Iris pigment epithelial cell (primary cell): ENCODE data around the gene CAMK1.
"Not testable (repeated sequence)": the region's sequence is repeated elsewhere in the genome, so short reads cannot be mapped to it uniquely, and the experiment has no call there.

ENCODE experiments used
- DNase-seq: peaks from one replicate; pipeline ENCODE4 v3.0.0-alpha.2; 2011; ENCODE audit warnings: low read depth

Gene CAMK1

DNA sequence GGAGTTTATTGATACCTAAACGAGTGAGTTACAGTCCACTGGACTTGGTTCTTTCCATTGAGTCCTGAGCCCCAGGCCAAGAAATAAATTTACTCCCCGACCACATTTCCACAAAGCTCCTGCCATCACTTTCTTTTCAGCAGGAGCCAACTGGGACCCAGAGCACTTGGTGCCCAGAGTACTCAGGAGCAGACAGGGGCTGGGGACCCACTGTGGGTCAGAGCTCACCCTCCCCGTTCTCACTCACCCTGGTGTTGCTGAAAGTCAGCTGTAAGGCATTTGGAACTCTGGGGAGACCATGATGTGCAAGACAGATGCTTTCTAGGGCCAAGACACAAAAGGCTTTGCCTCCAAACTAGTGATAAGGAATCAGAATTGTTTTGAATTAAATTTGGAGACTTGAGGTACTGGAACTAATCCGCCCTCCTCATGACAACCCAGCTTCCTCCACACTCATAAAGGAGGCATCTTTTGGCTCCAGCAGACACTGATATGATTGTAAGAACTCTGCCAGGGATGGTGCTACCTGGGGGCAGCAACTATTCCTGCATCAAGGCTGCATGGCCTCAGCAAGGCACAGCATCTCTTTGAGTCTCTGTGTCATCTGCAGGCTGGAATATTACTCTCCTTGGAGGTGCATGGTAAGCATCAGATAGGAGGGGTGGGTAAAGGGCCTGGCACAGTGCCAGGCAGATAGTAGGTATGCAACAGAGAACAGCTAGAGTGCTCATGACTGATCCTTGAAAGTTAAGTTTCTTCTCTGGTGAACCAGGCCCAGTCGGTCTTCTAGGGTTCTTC is 7.3 kb upstream of the CAMK1 start:
- no peak for DNase-seq

DNA sequence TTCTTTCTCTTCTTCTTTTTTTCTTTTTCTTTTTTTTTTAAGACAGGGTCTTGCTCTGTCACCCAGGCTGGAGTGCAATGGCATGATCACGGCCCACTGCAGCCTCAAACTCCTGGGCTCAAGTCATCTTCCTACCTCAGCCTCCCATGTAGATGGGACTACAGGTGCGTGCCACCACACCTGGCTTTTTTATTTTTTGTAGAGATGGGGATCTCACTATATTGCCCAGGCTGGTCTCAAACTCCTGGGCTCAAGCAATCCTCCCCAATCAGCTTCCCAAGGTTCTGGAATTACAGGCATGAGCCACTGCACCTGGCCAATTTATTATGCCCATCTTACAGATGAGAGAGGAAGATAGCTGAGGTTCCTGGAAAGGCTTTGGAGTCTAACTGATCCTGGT is 1.3 kb upstream of the CAMK1 start:
- not testable (repeated sequence) for DNase-seq

DNA sequence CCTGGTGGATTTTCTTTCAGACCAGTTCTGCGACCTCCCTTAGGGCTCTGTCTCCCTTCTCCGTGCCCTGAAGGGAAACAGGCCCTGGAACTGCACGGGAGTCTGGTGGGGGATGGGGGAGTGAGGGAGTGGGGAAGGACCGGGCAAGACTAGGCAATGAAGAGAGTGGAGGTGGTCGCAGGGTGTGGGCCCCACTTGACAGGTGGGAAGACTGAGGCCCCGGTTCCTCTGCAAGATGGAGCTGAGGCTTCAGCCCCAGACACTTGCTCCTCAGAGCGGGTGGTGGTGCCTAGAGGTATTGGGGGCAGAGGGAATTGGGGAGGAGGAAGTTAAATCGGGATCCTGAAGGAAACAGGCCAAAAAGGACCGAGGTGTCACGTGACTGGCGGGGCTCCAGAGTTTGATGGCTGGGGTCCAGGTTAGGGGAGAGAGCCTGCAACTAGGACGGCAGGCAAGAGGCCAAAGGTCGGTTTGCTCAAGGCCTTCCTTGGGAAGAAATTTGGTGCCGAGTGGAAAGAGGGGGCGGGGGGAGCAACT is 597 bp upstream of the CAMK1 start:
- peak; percentile 9 for DNase-seq

DNA sequence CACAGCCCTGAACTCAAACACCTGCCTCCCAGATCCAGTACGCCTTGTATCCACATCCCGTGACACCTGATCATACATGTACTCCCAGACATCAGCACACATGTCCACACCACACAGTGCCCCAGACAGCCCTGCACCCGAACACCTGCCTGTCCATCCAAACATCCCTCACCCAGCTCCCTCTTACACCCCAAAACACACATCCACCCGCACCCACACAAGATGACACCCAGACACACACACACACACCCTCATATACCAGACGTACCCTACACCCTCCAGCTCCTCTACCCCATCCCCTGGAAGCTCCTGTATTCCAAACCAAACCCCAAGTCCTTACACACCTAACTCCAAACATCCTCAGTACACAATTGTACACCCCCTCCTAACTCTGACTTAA is 735 bp downstream of the CAMK1 start:
- DNase-seq, result no peak

GRCh38 chr3:9768141-9768775 is 1.5 kb downstream of the CAMK1 start:
- no peak for DNase-seq

DNA sequence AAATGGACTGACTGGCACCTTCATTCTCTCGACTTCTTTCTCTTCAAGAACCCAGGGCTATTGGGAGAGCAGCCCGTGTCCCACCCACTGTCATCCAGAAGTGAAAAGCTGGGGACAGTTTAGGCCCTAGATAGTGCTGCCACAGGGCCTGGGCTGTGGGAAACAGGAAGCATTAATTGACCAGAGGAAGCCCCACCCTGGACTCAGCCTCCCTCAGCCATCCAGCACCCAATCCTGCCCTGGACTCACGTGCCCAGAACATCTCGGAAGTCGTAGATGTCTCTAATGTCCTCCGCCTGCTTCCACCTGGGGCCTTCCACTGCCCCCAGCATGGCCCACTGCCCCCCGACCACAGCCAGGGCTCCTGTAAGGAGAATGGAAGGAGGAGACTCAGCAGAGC is 2.3 kb downstream of the CAMK1 start:
- no peak for DNase-seq

GRCh38 chr3:9765865-9766264 is 3.9 kb downstream of the CAMK1 start:
- peak; percentile 23 for DNase-seq

DNA sequence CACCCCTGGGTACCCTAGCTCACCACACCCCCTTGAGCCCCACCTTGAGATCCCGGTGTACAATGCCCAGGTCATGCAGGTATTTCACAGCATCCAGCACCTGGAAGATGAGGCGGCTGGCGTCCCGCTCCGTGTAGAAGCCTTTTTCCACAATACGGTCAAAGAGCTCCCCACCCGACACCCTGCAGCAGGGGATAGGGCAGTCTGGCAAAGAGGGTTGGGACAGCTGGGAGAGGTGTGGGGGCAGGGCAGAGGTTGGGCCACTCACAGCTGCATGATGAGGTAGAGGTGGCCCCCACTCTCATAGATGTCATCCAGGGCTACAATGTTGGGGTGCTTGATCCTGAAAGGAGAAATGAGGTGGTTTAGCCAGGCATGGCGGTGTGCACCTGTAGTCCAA is 6.9 kb downstream of the CAMK1 start:
- no peak for DNase-seq

DNA sequence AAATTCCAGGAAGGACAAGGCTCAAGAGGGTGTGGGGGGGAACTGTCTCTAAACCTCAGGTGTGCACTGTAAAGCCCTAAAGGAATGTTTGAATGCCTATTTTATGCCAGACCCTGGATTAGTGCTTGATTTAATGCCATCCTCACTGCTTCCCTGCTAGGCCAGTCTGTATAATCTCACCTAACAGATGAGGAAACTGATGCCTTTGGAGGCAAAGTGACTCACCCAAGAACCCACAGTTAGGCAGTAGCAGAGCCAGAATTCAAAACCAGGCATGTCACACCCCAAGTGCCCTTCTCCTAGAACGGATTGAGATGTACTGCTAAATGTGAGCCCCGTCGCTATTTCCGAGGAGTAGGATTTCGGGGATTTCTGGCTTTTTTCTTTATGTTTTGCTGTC is 7.8 kb downstream of the CAMK1 start:
- DNase-seq, result no peak

- DNase-seq, result no peak
These were observed 8.8 kb downstream of the CAMK1 start for GRCh38 chr3:9760779-9761505.

DNA sequence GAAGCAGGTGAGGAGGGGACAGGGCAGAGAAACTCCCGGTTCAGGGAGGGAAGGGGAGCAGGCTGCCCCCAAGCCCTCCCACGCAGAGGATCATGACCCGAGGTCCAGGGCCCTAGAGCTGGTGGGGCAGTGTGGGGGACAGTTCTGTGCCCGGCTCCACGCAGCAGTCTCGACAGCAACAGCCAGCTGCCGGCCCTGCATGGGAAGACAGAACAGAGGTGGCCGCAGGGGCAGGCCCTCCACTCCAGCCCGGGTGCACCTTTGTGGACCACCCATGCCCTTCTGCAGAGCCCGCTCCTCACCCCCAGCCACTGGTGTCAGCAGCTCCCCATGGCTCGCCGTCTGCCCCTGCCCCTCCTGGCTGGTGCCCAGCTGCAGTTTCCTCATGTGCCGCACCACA is 12.3 kb downstream of the CAMK1 start:
- DNase-seq, result no peak

DNA sequence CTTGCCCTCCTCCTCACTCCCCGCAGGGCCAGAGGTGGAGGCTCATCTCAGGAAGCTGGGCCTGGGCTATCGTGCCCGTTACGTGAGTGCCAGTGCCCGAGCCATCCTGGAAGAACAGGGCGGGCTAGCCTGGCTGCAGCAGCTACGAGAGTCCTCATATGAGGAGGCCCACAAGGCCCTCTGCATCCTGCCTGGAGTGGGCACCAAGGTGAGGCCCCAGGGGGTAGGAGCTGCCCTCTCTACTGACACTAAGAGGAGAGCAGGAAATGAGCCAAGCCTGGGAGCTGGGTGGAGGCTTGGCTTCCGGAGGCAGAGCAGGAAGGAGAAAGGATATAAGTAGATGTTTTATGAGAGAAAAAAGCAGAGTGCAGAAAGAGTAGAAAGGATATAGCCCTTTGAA is 15.1 kb downstream of the CAMK1 start:
- peak; percentile 23 for DNase-seq

DNA sequence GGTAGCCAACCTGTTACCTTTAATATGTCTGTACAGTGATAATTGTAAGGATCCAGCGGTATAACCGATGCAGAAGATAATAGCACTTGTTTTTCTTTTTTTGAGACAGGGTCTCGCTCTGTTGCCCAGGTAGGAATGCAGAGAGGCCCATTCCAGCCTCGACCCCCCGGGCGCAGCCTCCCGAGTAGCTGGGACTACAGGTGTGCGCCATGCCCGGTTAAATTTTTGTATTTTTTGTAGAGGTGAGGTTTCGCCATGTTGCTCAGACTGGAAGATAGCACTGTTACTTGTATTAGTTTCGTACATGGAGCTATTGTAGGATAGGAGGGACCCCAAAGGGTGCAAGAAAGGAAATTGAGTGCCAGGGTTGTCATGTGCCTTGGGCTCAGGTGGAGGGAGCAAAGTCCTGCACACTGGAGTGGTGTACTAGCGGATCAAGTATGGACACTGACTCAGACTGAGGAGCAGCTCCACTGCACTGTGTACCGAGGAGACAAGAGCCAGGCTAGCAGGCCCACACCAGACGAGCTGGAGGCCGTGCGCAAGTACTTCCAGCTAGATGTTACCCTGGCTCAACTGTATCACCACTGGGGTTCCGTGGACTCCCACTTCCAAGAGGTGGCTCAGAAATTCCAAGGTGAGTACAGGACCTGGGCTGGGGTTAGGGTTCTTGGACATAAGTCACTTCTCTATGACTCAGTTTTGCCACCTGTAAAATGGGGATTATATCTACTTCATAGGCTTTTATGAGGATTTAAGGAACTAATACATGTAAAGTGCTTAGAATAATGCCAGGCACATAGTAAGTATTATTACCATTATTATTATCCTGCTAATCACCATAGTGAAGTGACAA is 19.0 kb downstream of the CAMK1 start:
- peak; percentile 51 for DNase-seq

DNA sequence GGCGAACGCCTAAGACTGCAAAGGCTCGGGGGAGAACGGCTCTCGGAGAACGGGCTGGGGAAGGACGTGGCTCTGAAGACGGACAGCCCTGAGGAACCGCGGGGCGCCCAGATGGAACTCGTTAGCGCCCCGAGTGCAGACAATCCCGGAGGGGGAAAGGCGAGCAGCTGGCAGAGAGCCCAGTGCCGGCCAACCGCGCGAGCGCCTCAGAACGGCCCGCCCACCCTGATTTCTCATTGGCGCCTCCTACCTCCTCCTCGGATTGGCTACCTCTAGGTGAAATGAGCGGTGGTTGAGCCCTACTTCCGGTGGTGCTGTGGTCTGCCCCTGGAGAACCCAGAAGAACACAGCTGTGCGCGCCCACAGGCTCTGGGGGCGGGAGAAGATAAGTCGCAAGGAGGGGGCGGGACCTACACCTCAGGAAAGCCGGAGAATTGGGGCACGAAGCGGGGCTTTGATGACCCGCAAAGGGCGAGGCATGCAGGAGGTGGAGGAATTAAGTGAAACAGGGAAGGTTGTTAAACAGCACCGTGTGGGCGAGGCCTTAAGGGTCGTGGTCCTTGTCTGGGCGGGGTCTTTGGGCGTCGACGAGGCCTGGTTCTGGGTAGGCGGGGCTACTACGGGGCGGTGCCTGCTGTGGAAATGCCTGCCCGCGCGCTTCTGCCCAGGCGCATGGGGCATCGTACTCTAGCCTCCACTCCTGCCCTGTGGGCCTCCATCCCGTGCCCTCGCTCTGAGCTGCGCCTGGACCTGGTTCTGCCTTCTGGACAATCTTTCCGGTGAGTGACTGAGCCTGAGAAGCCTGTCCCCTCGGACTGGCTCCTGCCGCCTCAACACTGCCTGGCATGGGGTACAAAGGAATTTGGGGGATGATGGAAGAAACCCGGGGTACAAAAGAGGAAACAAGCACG is 19.8 kb downstream of the CAMK1 start, which contains the start of gene OGG1:
TSS of gene OGG1 (plus strand) at position 308 of the 911 bp plus-strand sequence. CDS start at position 643, 335 bp downstream.
- peak; percentile 99 for DNase-seq

GRCh38 chr3:9749296-9749644 is 20.5 kb downstream of the CAMK1 start:
- DNase-seq, result peak; percentile 4

- DNase-seq, result no peak
These were observed 21.7 kb downstream of the CAMK1 start for GRCh38 chr3:9748031-9748430.

GRCh38 chr3:9747267-9747666 is 22.5 kb downstream of the CAMK1 start:
- peak; percentile 32 for DNase-seq

DNA sequence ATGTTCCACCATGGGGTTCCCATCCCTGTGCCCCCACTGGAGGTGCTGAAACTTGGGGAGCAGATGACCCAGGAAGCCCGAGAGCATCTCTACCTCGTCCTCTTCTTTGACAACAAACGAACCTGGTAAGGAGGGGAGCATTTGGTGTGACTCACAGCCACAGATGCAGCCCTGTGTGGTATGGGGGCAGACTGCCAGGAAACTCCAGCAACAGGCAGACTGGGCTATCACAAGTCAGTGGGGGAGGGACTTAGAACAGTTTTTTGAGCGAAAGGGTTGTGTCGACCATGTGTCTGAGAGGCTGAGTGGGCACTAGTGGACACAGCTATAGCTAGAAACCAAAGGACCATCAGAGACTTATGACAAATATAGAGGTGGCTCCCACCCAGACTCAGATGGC is 23.4 kb downstream of the CAMK1 start:
- DNase-seq, result peak; percentile 96

- no peak for DNase-seq
These were observed 24.2 kb downstream of the CAMK1 start for GRCh38 chr3:9745521-9745920.

DNA sequence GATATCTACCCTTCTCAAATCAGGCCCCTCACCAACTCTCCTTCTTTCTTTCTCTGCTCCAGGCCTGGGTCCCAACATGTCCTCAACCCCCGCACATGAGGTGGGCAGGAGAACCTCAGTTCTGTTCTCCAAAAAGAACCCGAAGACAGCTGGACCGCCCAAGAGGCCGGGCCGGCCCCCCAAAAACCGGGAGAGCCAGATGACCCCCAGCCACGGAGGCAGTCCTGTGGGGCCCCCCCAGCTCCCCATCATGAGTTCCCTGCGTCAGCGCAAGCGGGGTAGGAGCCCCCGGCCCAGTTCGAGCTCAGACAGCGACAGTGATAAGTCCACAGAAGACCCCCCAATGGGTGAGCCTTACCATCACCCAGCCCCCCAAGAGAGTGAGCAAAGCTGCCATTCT is 25.6 kb downstream of the CAMK1 start:
- no peak for DNase-seq

DNA sequence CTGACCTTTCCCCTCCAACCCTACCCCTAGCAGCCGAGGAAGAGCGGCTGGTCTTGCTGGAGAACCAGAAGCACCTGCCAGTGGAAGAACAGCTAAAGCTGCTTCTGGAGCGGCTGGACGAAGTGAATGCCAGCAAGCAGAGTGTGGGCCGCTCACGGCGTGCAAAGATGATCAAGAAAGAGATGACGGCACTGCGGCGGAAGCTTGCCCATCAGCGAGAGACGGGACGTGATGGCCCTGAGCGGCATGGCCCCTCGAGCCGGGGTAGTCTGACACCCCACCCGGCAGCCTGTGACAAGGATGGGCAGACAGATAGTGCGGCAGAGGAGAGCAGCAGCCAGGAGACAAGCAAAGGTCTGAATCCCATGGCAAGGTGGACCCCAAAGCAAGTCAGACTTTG is 26.2 kb downstream of the CAMK1 start:
- DNase-seq, result no peak
